Stimulated activated CD8-positive, alpha-beta memory T cell treated with anti-CD3 and anti-CD28 coated beads, Interleukin-12 subunit alpha, Interleukin-12 subunit beta, amount 100 ng/mL, for 1 hour (primary cell): ENCODE data around the gene CIC.

Experiments
- DNase-seq: peaks from one replicate; pipeline ENCODE4 v3.0.0-alpha.2; 2020; ENCODE audit warnings: low read depth

Gene CIC

DNA sequence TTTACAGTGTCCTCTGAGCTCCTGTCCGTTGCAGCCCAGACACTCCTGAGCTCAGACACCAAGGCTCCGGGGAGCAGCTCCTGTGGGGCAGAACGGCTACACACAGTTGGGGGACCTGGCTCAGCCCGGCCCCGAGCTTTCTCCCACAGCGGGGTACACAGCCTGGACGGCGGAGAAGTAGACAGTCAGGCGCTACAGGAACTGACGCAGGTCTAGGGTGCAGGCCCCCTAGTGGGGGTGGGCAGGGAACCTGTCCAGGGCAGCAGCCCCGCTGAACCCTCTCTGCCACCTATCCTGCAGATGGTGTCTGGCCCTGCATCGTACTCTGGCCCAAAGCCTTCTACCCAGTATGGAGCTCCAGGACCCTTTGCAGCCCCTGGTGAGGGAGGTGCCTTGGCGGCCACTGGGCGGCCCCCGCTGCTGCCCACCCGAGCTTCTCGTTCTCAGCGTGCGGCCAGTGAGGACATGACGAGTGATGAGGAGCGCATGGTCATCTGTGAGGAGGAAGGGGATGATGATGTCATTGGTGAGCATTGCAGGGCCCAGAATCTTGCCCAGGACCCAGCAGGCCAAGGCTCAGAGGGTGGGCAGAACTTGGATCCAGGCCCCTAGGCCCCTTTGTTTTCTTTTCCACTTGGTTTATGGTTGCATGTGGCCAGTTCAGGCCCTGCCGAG lies 20.0 kb downstream of the CIC start:
- DNase-seq: no peak

DNA sequence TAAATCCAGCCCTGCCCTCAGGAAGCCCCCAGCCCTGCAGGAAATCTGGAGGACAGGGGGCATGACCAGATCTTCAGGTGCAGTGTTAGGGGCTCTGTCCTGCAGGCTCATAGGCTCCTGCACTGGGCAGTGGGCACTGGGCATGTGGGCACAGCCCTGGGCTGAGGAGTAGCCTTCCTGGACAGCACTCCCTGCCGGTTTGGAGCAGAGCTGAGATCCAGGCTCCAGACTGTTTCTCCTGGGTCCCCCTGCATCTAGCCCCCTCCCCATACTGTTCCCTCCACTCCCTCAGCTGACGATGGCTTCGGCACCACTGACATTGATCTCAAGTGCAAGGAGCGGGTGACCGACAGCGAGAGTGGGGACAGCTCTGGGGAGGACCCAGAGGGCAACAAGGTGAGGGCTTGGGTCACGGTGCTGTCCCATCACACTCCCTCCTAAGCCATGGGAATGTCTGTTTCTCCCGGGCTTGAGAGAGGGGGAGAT lies 20.5 kb downstream of the CIC start:
- no peak for DNase-seq

DNA sequence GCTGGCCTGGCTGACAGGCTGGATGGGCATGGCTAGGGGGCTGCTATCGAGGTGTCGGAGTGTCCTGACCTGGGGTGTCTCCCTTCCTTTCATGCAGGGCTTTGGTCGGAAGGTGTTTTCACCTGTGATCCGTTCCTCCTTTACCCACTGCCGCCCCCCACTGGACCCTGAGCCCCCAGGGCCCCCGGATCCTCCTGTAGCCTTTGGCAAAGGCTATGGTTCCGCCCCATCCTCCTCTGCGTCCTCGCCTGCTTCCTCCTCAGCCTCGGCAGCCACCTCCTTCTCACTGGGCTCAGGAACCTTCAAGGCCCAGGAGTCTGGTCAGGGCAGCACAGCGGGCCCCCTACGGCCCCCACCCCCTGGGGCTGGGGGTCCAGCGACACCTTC lies 21.1 kb downstream of the CIC start:
- DNase-seq: no peak

DNA sequence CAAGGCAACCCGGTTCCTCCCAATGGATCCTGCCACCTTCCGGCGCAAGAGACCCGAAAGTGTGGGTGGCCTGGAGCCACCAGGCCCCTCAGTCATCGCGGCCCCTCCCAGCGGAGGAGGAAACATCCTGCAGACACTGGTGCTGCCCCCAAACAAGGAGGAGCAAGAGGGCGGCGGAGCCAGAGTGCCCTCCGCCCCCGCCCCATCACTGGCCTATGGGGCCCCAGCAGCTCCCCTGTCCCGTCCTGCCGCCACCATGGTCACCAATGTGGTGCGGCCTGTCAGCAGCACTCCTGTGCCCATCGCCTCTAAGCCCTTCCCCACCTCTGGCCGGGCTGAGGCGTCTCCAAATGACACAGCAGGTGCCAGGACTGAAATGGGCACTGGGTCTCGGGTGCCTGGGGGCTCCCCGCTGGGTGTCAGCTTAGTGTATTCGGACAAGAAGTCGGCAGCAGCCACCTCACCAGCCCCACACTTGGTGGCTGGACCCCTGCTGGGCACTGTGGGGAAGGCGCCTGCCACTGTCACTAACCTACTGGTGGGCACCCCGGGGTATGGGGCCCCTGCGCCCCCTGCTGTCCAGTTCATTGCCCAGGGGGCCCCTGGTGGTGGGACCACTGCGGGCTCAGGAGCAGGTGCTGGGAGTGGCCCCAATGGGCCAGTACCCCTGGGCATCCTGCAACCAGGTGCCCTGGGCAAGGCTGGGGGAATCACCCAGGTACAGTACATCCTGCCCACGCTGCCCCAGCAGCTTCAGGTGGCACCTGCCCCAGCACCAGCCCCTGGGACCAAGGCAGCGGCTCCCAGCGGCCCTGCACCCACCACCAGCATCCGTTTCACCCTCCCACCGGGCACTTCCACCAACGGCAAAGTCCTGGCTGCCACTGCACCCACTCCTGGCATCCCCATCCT lies 21.7 kb downstream of the CIC start:
- peak; percentile 42 for DNase-seq

DNA sequence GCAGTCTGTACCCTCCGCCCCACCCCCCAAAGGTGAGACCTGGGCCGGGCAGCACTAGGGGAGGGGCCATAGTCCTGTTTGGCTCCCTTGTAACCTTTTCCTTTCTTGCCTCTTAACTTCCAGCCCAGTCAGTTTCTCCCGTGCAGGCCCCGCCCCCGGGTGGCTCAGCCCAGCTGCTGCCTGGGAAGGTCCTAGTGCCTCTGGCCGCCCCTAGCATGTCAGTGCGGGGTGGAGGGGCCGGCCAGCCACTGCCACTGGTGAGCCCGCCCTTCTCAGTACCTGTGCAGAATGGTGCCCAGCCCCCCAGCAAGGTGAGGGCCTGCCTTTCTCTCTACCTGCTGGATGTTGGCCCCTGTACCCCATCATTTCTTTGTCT lies 22.4 kb downstream of the CIC start:
- no peak for DNase-seq

DNA sequence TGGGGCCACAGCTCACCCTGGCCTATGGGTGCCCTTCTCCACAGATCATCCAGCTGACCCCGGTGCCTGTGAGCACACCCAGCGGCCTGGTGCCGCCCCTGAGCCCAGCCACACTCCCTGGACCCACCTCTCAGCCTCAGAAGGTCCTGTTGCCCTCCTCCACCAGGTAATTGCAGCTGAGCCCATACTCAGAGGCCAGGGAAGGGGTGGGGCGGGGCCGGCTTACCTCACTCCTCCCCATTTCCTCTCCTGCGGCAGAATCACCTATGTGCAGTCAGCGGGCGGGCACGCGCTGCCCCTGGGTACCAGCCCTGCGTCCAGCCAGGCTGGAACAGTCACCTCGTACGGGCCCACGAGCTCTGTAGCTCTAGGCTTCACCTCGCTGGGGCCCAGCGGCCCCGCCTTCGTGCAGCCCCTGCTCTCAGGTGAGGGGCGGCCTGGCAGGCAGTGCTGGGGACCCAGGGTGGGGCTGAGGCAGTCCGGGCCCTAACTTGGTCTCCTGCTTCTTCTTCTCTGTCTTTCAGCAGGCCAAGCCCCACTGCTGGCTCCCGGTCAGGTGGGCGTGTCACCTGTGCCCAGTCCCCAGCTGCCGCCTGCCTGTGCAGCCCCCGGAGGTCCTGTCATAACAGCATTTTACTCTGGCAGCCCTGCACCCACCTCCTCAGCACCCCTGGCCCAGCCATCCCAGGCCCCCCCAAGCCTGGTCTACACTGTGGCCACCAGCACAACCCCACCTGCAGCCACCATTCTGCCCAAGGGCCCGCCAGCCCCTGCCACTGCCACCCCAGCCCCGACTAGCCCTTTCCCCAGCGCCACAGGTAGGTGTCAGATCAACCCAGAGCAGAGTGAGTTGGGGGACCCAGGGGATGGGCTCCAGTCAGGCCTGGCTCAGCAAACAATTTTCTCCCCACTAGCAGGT lies 23.2 kb downstream of the CIC start:
- DNase-seq: no peak

DNA sequence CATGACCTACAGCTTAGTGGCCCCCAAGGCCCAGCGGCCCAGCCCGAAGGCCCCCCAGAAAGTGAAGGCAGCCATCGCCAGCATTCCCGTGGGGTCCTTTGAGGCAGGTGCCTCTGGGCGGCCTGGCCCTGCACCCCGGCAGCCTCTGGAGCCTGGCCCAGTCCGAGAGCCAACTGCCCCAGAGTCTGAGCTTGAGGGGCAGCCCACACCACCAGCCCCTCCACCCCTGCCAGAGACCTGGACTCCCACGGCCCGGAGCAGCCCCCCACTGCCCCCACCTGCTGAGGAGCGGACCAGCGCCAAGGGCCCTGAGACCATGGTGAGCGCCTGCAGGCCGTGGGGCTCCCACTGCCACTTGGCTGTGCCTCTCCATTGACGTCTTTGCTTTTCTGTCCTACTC lies 23.9 kb downstream of the CIC start:
- DNase-seq: no peak

DNA sequence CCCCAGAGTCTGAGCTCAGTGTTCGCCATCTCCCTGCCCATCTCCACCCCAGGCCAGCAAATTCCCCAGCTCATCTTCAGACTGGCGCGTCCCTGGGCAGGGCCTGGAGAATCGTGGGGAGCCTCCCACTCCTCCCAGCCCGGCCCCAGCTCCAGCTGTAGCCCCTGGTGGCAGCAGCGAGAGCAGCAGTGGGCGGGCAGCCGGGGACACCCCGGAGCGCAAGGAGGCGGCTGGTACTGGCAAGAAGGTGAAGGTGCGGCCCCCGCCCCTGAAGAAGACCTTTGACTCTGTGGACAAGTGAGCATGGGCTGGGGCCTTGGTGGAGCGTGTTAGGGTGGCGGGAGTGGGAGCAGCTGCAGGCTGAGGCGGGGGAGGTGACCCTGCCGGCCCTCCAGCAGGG lies 24.5 kb downstream of the CIC start:
- DNase-seq: no peak

DNA sequence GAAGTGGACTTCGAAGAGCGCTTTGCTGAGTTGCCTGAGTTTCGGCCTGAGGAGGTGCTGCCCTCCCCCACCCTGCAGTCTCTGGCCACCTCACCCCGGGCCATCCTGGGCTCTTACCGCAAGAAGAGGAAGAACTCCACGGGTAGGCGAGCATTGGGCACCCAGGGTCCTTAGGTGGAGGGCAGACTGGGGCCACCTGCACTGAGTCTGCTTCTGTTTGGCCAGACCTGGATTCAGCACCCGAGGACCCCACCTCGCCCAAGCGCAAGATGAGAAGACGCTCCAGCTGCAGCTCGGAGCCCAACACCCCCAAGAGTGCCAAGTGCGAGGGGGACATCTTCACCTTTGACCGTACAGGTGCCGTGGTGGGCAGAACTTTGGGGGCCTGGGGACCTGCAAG lies 24.9 kb downstream of the CIC start:
- DNase-seq: no peak

DNA sequence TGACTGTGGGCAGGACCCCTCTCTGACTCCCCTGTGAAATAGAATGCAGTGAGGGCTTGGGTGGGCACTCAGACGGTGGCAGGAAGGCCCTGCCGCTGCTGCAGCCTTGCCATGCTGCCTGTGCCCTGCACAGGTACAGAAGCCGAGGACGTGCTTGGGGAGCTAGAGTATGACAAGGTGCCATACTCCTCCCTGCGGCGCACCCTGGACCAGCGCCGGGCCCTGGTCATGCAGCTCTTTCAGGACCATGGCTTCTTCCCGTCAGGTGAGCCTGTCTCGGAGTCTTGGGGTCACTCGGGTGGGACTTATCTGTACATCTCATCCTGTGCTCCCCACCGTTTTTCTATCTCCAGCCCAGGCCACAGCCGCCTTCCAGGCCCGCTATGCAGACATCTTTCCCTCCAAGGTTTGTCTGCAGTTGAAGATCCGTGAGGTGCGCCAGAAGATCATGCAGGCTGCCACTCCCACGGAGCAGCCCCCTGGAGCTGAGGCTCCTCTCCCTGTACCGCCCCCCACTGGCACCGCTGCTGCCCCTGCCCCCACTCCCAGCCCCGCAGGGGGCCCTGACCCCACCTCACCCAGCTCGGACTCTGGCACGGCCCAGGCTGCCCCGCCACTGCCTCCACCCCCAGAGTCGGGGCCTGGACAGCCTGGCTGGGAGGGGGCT lies 25.6 kb downstream of the CIC start:
- DNase-seq: no peak

DNA sequence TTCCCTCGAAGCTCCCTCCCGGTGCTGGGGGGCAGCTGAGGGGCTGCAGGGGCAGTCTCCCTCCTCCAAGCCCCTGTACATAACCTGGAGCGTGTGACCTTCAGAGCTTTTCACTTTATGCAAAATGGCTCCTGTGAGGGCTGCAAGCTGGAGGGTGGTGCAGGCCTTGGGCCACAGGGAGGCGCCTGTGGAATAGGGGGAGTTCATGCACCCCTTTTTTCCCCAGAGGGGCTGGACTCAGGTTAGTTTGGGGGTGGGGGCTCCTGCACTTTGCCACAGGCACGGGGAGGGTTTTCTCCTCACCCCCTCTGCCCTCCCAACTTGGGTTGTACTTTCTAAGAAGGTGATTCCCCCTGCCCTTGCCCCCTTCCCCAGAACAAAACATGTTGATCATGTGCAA lies 26.3 kb downstream of the CIC start:
- no peak for DNase-seq

DNA sequence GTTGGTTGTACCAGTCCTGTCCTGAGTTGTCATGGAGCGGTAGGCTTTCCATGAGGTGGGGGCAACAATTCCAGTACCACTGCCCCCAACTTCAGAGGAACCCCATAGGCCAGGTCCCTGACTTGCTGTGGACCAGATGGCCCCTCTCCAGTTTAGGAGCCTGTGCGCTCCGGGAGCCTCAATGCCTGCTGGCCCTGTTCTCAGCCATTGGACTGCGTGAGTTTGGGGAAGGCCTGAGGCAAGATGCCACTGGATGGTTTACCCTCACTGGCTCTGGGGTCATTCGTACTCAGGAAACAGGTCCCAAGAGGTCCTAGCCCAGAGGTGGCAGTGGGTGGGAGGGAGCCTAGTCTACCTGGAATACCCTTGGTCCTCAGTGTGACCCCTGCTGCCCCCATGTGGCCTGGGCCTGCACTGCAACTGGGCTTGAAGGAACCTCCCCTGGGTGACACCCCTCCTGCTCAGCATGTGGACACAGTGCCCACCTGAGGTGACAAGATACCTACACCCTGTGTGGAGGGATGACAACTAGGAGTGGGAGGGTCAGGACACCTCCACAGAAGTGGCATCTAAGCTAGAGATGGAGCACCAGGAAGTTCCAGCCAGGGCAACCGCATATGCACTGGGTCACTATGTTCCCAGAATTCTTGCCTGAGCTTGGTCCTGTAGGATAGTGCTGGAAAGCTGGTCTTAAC lies 26.9 kb downstream of the CIC start:
- DNase-seq: peak; percentile 84

DNA sequence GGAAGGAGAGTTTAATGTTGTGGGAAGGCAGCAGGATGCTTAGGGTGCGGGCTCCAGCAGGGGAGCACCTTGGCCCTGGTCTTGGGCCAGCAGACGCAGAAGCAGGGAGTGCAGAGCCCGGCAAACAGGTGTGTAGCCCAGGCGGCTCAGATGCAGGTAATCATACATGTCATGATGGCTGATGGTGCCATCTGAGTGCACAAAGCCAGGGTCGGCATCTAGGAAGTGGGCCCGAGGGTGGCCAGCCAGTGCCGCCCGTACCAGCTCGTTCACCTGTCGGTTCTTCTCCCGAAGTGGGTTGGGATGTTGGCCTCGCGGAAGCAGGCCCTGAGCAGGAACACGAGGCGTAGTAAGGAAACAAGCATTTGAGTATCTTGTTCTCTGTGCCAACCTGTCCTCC lies 28.0 kb downstream of the CIC start:
- no peak for DNase-seq

DNA sequence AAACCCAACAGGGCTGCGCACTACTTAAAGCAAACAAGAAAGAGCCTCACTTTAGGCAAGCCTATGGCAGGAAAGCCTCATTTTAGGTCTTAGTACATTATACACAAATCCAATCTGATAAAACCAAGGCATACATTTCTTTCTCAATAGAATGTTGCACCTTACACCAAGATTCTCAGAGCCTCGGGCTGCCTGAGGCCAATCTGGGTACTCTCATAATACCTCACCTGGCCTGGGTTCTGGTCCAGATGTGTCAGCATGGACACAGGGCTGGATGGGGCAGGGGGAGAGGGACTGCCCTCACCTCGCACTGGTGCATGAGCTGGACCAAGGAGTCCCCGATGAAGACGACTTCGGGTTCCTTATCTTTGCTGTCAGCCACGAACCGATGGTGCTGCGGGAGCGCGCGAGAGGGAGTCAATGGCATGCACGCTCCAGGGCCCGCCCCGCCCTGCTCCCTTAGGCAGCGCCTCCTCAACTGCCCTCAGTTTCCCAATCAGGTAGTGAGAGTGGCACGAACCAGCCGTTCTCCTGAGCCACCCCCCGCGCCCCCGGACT lies 32.7 kb downstream of the CIC start, which contains the start of gene PRR19:
Gene PRR19, plus strand, starts transcription at position 487 of the 558 bp plus-strand sequence. CDS start 7,453 bp downstream, outside the sequence.
- DNase-seq: no peak

DNA sequence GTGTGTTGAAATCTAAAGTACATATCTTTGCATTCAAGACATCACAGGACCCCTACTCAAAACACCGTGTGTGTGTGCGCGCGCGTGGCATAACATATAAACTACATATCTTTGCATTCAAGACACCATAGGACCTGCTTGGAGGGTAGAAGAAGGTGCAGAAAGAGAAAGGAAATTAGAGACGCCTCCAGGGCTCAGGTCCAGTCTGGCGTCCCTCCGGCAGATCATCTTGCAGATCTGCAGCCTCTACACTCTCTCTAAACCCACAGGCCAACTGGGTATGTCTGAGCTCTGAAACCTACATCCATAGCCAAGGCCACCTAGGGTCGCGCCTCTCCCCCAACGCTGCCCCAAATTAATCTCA lies 34.0 kb downstream of the CIC start:
- DNase-seq: no peak

DNA sequence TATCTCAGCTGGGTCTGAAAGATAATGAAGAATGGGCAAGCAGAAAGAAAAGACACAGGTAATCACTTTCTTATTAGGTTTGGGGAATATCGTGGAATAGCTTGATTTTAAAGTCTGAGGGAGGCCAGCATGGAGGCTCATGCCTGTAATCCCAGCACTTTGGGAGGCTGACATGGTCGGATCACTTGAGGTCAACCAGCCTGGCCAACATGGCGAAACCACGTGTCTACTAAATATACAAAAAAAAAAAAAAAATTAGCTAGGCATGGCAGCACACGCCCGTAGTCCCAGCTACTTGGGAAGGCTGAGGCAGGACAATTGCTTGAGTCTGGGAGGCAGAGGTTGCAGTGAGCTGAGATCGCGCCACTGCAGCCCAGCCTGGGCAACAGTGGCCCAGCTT lies 34.8 kb downstream of the CIC start:
- no peak for DNase-seq

DNA sequence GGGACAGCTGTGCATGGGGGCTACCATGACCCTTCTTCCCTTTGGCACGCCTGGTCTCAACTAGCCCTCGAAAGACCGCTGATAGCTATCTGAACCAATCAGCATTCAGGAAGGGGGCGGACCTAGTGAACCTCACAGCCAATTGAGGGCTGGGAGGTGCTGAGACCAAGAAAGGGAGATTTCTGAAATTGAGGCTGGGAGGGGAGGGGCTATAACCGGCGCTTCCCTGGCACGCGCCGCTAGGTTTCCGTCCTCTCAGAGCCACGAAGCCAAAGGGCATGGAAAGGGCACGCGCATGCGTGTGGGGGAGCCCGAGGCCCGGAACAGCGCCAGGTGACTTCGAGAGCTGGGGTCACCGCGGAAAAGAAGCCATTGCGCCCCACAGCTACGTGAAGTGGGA lies 37.6 kb downstream of the CIC start:
- no peak for DNase-seq

DNA sequence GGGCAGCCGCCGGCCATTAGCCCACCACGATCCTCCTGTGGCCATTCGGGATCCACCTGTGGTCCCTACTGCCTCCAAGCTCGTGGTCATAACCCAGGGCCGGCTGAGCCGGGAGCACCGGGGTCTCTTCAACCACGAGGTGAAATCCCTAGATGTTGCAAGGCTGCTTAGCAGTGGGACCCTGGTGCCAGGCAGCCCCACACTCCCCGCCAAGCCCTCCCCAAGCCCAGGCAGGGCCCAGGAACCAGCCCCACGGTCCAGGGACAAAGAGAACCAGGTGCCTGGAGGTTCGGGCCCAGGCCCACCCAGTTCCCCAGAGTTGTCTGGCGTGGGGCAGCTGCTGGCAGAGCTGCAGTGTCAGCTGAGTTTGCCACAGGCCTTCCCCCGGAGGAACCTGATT lies 40.6 kb downstream of the CIC start:
- no peak for DNase-seq

DNA sequence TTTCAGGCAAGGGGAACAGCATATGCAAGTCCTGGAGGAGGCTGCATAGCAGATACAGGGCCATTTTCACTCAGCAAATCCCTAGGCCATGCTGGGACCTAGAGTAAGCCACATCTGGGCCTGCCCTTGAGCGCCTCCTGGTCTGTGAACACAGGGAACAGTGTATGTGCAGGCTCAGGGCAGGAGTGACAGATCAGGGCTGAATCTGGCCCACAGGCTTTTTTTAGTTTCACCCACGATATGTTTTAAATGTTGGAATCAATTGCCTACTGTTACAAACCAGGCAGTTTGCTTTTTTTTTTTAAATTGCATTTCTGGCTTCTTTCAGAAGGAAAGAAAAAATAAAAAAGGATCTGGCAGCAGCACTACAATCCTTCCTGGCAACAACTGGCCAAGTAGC lies 42.6 kb downstream of the CIC start:
- DNase-seq: no peak

DNA sequence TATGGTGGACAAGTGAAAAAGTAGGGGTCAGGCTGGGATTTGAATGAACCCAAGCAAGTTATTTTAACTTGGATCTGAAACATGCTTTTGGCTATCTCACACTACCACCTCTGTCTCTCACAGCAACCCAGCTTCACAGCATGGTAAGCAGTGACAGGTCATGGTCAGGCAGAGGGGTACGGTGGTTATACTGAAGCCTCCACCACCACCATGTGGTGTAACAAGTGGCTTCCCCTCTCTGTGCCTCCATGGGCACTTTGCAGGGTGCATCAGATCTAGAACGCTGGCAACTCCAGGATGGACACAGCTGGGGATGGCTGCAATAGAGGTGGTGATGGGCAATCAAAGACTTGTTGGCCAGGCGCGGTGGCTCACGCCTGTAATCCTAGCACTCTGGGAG lies 43.3 kb downstream of the CIC start:
- no peak for DNase-seq
